ENCODE results near the gene MAD1L1.

MAD1L1 gene

GRCh38 chr7:1853431-1853985 is 379.2 kb downstream of the MAD1L1 start:
- DNase-seq: no peak

DNA sequence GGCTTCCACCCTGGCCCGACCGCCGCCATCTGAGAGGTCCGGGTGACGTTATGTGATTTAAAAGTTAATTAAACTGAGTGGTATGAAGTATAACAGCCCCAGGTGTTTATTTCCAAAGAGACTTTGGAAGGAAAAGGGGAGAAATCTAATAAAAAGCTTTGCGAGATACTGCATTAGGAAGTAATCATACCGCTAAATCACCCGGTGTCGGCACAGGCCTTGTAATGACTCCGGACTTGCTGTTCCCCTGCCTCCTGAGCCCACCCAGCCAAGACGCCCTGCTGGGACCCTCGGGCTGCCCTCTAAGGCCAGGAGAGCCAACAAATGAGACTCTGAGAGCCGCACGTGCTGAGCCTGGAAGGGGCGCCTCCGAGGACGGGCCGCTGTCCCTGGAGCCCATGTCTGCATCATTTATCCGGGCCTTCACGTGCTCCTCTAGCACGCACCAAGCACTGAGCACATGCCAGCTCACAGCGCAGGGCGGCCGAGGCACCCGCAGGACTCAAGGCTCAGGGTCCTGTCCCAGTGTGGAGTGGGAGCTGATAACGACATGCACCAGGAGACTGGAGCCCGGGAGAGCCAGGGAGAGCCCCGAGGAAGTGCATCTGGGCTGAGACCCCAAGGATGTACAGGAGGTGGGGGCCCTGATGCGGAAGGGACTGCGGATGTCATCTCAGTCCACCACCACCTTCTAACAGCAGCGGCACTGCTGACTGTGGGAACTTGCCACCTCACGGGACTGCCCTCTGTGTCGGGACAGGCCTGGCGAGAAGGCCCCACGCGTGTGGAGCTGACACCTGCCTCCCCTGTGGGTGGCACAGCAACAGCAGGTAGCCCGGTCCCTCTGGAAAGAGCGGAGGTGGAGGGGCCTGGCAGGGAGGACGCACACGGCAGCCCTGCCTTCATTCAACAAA is 380.0 kb downstream of the MAD1L1 start:
- DNase-seq: no peak

DNA sequence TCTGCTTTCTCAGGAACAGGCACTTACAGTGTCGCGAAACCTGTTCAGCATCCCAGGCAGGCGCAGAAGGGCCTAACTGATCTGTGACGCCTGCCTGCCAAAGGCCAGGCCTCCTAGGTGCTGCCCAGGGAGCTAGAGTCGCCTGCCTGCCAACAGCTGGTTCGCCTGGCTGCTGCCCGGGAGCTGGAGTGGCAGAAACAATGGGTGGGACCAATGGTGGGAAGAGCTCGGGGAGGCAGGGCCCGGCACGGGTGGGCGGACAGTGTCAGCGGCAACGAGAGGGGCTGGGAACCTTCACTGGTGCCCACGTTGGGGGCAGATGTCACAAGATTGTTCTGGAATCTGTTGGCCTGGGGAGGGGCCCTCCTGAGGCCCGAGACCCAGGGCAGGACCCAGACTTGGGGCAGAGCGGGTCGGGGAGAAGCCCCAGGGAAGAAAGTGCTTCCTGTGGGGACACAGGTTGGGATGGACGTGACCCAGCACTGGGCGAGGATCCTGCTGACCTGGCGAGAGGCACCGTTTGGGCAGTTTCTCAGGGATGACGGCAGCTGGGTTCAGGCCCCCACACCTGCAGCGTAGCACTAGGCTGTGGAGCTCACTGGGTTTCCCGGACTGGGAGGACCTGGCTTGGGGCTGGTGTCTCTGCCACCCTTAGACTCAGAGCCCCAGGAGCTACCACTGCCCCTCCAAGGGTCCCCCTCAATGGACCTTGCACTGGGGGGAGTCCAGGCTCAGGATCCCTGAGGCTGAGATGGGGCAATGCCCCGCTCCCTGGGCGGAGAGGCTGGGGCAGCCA is 380.8 kb downstream of the MAD1L1 start:
- no peak for DNase-seq

GRCh38 chr7:1850976-1851571 is 381.7 kb downstream of the MAD1L1 start:
- no peak for DNase-seq

GRCh38 chr7:1850111-1850975 is 382.4 kb downstream of the MAD1L1 start:
- no peak for DNase-seq

DNA sequence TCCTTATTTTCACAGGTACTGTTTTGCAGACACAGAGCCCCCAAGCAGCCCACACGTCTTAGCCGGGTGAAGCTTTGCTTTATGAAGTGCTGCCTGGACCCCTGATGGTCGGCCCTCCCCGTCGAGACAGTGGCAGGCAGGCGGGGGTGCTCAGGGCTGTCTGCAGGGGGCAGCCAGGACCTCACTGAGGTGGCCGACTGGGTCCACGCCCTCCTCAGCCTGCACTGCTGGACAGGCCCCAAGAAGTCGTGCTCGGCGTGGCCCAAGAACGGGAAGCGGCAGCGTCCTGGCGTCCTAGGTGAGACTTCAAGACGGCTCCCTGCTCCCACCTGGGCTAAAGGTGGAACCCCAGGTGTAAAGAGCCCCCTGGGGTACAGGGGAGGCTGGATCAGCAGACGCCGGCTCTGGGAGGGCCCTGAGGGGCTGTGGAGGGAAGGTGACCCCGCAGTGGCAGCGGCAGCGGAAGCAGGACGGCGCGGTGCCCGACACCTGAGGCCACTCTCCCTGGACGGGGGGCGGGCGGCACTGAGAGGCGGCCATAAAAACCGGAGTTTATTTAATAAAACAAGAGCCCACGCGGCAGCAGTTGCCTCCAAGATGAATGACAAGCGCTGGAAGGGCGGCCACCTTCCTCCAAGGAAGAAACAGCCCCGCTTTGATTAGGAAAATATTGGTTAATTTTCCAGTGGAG is 383.2 kb downstream of the MAD1L1 start:
- DNase-seq: no peak

- no peak for DNase-seq
These were observed 383.8 kb downstream of the MAD1L1 start for GRCh38 chr7:1848911-1849311.

DNA sequence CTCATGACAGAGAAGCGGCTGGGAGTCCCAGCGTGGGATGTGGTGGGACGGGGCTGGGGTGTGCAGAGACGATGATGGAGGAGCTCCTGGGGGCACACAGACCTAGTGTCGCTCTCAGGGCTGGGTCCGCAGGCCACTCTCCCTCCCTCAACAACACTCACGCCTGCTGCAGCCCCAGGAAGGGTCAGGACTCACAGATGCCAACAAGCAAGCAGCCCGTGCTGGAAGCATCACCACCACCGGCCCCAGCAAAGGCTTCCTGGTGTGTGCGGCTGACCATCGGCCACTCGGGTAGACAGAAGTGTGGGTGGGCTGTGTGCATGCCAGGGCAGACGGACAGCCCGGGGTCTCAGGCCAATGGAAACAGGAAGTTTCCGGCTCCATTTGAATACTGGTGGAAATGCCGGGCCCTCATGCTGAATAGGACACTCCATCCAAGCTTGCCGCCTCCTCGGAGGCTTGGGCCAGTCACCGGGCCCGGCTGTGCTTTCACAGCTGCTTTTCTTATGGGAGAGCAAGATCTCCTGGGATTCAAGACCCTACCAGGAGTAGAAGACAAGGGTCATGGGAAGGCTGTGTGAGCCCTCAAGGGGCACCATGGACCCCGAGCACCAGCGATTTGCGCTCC is 384.6 kb downstream of the MAD1L1 start:
- DNase-seq: no peak

DNA sequence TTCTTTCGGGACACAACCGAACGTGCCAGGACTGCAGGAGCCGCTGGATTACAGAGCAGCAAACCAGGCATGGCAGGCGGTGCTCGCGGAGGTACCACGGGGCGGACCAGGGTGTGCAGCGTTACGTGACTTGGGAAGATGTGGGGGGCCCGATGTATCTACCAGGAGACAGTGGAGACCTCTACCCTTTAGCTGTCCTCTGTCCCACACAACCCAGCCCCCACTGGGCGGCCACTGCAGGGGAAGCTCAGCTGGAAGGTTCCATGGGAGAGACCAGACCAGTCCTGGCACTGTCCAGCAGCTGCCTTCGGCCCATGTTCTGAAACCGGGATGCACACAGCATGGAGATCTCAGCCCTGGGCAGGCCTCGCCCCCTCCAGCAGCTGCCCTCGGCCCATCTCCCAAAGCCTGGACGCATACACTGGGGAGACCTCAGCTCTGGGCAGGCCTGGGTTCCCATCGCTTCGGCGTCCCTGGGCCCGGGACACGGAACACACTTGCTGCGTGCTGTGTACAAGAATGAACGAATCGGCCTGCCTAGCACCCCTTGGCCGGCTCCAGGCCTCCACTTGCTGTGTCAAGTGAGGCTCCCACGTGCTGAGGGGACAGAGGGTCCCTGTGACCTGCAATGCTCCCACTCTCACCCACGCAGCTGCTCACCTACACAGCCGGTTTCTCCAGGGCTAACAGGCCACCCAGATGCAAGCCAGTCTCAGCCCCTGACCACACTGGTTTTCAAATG is 385.3 kb downstream of the MAD1L1 start:
- no peak for DNase-seq

DNA sequence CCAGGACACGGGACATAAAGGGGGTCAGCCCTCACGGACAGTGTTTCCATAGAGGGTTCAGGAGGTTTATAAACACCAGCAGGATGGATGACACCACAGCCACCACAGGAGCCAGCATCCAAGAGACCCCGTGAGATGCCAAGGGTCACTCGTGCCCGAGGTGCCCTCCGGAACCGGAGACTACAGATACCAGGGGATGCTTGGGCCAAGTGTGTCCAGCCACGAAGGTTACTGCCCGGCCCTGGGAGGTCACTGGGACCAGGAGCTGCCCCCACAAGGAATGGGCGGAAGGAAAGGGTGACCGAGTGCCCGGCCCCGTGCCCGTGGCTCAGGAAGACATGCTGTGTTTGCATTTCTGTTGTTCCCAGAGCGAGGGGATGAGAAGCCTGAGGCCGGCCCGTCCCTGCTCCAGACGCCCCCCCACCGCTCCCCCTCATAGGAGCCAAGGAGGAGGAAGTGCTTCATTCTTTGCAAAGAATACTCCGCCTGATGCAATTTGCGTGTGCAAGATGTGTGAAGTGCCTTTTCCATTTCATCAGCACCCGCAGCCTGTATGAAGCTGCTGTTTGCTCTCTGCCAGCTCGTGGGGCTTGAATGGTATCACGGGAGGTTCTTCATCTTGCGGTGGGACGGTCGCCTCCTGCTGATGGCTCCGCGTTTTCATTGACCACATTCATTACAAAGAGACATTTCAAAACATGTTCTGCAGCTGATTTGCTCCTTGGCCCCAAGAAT is 386.2 kb downstream of the MAD1L1 start:
- DNase-seq: no peak

DNA sequence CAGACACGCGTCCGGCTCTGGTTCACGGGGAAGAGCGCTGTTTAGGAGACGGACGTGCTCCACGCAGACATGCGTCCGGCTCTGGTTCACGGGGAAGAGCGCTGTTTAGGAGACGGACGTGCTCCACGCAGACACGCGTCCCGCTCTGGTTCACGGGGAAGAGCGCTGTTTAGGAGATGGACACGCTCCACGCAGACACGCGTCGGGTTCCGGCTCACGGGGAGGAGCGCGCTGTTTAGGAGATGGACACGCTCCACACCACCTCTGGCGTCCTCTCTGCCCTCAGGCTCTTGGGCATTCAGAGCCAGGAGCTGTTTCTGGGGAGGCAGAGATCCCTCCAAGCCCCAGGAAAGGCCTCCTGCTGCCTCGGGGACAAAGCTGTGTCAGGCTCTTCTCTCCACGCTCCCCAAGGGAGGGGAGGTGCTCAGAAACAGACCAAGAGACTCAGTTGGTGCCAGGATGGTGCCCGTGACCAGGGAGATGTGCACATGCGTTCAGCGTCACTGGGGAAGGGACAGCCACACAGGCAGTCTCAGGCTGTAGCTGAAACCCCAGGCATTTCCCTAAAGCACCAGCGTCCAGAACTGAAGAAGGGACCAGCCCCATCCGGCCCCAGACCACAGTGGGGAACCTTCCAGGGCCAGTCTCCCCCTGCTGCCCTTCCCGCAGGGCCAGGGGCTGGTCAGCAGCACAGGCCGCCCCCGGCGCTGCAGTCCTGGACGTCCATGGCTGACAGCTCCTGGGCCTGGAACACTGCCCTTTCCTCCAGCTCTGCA is 387.0 kb downstream of the MAD1L1 start:
- no peak for DNase-seq

DNA sequence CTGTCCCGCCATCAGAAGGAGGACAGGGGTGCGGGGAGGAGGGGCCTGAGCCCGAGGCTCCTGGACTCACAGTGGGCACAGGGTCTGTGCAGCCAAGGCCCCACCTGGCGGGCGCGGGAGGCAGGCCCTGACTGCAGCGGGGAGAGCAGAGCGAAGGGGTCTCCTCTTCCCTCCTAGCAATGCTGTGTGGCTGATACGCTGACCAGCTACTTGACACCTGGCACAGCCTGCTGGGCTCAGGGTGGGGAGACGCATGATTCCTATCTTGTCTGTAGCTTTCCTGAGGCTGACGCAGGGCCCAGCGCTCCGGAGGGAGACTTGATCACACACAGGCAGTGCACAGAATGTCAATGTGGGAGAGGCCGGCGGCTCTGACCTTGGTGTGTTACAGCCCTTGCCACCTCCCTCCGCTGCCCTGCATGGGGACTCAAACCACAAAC is 387.8 kb downstream of the MAD1L1 start:
- no peak for DNase-seq

DNA sequence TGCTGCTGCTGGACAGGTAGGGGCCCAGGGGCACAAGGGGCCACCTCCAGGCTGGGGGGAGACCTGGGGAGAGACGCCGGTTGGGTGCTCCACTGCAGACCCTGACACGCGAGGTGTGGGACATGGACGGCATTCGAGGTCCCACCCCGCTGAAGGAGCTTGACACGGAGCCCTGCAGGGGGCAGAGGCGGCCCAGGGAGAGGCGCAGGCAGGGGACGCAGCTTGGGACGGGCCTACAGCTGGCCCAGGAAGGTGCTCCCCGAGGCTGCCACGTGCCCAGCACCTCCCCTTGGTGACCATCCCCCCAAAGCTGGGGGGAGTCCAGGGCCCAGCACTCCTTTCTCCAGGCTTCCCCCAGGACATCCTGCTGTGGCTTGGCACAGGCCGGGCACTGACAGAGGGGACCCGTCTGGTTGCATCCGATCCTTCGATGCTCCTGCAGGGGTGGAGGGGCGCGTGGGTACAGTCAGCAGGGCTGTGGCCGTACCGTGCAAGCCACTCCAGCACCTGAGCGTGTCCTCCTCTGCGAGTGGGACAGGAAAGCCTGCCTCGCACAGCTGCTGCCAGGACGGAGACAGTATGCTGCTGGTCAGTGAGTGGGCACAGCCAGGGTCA is 388.3 kb downstream of the MAD1L1 start:
- DNase-seq: no peak

DNA sequence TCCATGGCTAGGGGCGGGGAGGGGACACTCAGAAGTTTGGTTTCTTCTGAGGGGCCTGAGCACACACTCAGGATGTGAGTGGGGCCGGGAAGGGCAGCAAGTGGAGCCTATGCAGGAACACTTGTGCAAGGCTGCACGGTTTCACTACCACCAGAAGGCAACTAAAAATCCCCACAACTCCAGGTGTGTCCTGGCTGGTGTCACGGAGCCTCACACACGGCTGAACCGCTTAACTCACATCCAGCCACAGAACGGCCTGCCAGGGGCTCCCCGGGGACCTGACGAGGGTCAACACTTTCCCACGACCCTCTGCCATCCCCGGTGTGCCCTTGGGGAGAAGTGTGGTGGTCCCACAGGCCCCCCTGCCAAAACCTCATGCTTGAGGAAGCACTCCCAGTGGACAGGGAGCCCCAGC is 388.8 kb downstream of the MAD1L1 start:
- DNase-seq: no peak

DNA sequence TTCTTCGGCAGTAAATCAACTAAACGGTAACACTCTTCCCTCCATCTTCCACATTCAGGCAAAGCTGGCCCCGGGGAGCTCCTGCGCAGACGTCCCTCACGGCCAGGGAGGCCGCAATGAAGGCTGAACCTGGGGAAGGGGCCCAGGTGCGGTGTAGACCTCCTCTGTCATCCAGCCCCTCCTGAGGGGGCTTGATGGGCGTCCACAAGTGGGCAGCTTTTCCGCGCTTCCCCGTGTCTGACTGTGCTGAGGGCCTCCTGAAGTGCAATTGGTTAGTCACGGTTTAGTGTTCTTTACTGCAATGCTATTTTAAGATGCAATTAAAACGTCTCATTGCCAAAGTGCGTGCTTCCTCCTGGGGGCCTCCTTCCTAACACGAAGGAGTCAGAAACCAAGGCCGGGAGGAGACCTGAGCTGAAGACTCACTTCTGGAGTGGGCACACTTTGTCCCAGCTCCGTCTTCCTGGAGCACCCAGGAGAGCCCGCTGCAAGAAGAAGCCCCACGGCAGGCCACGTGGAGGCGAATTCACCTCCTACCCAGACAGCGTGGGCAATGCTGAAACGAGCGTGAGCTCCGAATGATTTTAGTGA is 389.4 kb downstream of the MAD1L1 start:
- DNase-seq: no peak

- DNase-seq: no peak
These were observed 390.2 kb downstream of the MAD1L1 start for GRCh38 chr7:1842321-1843221.
